GM19023 (cell line): ENCODE measurements around the gene SPECC1.
"Not testable (repeated sequence)": the region's sequence is repeated elsewhere in the genome, so short reads cannot be mapped to it uniquely, and the experiment has no call there.

ENCODE experiments used
- ATAC-seq: cut with Tn5 transposase; IDR thresholded peaks from one replicate; pipeline ENCODE4 v1.9.1; 2021; ENCODE audit warnings: mild to moderate bottlenecking, moderate library complexity; ENCODE audit not compliant: unreplicated experiment

SPECC1 gene

DNA sequence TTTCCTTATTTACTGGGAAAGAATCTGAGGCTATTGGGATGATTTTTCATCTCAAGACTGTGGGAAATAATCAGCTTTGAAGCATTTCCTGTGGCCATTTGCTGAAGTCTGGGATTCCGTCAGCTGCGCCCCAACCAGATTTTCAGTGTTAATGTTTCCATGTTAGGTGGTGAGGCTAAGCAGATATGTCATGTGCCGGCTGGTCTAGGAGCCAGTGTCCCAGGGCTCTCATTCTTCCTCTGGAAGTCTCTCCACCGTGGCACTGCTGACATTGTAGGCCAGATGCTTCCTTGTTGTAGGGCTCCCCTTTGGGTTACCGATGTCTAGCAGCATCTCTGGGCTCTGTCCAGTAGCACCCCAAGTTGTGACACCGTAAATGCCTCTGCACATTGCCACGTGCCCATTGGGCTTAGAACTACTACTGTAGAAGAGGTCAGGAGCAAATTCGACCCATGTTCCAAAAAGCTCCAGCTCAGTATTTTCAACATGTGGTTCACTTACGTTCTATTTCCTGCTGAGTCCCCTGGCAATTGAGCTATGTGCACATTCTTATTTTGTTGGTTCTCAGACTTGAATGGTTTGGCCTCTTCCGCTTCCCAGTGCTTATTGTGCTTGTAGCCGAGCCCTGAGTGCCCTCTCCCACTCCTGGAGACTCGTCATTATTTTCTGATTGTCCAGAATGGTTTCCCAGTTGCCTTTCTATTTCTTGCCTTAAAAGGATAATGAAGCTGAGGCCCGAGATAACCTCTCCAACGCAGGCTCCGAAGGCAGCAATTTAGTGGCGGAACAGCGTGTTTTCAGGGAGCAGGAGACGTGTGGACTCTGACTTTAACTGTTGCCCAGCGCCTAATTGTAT lies 82.2 kb downstream of the SPECC1 start:
- no peak for ATAC-seq

DNA sequence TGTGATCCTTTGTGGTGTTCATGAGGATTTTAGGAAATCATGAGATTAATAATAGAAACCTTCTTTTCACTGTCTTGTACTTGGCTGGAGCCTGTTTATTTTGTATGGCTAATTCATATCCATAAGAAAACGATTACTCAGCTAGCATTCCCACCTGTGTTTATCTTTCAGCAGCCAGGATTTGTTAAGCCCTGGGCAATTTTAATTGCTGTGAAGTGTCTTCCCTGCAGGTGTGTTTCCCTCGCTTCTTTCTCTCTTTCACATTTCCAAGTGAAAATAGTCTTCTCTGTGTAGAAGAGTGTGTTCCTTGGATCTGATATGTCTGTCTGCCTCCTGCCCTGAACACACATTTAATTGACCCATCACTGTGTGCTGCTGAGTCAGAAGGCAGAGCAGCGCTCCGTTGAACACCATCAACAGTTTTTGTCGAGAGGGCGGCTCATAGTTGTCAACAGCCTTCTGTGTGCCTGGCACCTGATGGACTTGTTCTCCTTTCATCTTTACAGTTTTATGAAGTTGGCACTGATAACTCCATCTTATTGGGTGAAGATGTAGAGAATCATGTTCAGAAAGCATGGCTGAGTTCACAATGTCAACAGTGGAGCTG lies 83.2 kb downstream of the SPECC1 start:
- no peak for ATAC-seq

DNA sequence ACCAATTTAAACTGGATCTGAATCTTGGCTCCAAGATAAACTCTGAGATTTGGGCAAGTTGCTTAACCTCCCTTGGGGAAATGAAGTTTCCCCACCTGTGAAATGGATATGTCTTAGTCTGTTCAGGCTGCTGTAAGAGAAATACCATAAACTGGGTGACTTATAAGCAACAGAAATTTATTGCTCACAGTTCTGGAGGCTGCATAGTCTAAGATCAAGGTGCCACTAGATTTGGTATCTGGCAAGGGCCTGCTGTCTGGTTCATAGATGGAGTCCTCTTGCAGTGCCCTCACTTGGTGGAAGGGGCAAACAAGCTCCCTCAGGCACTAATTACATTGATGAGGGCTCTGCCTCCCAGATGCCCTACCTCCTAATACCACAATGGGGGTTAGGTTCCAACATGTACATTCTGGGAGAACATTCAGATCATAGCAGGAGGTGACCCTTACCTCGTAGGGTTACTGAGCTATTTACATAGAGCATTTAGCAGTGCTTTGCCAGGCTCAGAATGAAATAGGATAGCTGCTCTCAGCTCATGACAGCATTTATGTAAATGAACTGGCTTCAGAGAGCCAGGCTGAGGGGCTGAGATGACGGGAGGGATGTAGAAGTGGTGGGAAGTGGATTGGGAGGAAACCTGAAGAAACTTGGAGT lies 83.9 kb downstream of the SPECC1 start:
- no peak for ATAC-seq

DNA sequence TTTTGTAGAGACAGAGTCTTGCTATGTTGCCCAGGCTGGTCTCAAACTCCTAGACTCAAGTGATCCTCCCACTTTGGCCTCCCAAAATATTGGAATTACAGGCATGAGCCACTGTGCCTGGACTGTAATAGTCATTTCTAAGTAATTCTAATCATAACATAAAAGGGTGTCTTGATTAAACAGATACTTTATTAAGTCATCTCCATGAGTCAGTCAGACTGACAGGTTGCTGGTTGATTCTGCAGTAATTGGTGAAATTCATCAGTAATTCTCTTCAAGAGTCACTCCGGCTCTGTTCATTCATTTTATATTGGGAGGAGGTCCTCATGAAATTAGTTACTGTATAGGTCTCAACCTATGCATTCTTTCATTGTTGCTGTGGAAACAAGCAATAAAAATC lies 85.6 kb downstream of the SPECC1 start:
- ATAC-seq, result no peak

DNA sequence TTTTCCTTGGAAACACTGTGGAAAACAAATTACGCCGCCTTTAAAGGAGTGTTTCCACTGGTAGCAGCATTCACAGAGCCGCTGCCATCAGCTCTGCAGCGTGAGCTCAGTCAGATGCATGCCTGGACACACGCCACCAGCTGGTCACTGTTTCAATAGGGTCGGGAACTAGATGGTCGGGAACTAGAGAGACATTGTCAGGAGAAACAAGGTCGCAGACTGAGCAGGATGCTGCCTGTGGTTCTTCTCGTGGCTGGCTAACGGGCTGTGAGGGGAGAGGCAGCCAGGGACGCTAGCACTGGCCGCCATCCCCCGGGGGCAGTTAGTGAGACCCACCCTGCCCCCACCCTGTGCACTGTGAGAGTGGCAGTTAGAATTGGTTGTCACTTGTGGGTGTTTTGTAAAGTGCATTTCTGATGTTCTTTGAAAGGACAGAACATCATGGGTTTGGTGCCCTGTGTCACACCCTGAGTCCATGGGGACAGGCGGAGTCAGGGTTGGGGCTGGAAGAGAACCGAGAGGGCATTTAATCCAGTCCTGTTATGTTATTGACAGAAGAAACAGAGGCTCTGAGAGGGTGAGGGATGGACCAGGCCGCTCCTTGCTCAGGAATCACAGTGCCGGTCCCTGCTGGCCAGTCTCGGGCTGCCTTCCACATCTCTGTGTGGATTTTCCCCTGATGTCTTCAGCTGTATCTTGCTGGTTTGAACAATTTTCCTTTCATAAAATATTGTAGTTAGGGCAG lies 86.3 kb downstream of the SPECC1 start:
- ATAC-seq, result no peak

DNA sequence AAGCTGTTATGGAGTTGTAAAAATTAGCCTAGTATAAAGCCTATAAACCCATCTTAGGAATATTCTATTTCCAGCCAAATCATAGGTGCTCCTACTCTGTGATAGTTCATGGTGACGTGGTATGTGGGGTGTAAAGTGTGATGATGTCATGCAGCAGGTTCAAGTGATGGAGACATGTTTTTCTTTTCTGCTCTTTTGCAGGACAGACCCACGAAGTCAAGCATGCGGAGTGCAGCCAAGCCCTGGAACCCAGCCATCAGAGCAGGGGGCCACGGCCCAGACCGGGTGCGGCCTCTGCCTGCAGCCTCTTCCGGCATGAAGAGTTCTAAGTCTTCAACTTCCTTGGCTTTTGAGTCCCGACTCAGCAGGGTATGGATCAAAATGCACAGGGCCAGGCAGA lies 87.3 kb downstream of the SPECC1 start:
- no peak for ATAC-seq

DNA sequence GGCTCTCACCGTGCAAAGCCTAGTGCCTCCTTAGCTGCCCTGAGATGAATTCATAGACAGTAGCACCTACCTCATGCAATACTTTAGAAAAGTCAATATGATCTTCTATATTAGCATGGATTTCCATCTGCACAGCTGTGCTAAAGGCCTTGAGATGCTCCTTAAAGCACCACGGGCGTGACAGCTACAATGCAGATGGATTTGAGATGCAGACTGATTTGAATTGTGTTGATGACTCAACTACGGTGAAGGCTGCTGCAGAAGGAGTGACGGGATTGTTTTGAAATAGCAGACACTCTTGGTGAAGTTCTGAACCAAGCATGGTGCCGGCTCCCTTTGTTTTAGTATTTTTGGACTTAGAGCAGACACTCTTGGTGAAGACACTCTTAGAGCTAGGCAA lies 88.2 kb downstream of the SPECC1 start:
- no peak for ATAC-seq

DNA sequence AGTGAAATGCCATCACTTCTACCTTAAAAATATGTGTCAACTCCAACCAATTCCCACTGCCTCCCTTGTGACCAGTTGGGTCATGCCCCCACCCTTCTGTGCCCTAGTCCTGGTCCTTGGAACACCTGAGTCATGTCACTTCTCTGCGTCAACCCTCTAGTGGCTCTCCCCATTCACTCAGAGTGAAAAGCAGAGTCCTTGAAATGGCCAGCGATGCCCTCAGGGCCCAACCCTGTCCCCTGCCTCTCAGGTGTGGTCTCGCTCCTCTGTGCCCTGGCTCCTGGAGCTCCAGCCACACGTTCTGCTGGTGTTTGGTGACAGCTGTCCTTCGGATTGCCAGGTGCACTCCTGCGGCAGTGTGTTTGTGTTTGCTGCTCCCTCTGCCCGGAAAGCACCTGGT lies 89.2 kb downstream of the SPECC1 start:
- ATAC-seq, result no peak

DNA sequence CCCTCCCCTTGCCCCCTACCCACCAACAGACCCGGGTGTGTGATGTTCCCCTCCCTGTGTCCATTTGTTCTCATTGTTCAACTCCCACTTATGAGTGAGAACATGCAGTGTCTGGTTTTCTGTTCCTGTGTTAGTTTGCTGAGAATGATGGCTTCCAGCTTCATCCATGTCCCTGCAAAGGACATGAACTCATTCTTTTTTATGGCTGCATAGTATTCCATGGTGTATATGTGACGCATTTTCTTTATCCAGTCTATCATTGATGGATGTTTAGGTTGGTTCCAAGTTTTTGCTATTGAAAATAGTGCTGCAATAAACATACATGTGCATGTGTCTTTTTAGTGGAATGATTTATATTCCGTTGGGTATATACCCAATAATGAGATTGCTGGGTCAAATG lies 91.6 kb downstream of the SPECC1 start:
- ATAC-seq, result not testable (repeated sequence)

DNA sequence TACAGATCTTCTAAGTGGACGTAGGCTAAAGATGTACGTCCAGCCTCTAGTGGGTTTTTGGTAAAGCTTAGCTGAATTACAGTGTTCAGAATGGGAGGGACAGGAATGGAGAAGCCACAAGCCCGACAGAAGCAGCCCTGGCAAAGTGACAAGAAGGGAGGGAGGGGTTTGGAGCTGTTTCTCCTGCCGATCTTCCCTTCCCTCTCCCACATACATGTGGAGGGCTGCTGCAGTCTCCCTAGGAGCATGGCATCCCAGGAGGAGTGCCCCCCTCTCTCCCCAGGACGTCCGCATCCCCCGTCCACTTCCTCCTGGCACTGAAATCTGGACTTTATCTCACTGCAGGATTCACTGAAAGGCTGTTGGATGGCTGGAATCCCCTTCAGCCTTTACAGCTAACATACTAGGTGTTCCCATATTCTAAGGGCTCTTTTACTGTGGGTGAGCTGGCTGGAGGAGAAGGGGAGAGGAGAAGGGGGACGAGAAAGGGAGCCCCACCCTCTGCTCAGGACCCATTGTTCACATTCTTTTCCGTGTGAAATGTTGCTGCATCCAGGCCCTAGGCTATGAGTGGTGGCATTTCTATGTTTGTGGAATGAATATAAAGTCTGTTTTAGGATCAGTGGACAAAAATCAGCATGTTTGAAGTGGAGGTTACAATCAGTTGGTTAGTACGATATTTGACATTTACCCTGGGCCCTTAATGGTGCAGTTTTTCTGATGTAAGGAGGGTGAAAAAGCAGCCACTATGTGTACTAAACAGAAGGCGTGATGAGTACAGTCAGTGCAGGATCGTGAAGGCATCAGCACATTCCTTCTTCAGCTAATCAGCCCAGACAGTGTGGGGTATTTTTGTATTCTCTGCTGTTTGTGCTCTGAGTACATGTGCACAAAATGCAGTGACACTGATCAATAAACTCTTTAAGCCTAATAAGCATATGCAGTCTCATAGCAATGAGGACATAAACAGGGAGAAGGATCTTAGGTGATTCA lies 94.6 kb downstream of the SPECC1 start:
- no peak for ATAC-seq

DNA sequence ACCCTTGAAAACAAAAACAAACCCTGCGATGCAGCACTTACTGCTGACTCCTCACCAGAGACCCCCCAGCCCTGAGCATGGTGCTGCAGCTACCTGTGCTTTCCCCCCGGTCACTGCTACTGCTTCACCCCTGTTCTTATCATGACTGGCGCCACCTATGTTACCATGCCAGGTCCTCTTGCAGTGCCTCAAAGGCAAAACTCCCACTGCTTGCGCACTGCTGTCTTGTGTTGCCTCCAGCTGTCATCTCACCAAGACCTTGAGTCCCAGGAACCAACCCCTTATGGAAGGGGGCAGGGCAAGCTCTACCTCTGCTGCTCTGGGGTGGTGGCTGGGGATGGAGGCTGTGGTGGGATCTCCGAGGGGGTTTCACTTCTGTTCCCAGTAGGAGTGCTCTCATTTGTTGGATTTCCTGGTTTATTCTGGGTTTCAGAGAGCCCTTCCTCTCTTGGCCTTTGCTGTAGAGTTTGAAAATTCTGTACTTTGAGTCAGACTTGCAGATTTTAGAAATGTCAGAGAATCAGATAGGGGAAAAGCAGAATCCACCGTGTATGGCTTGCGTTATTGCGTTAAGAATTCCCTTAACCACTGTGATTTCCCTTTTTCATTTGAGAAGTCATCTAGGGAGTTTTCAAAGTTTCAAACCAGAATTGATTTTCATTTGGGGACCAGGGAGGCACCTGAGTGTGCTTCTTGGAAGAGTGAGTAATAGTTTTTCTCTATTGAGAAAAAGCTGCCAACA lies 96.6 kb downstream of the SPECC1 start:
- no peak for ATAC-seq

DNA sequence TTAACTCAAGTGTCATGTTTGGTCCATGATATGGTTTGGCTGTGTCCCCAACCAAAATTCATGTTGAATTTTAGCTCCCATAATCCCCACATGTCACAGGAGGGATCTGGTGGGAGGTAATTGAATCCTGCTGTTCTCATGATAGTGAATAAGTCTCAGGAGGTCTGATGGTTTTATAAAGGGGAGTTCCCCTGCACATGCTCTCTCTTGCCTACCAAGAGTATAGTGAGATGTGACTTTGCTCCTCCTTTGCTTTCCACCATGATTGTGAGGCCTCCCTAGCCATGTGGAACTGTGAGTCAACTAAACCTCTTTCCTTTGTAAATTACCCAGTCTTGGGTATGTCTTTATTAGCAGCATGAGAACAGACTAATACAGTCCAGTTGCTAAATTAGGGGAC lies 97.3 kb downstream of the SPECC1 start:
- ATAC-seq, result not testable (repeated sequence)

DNA sequence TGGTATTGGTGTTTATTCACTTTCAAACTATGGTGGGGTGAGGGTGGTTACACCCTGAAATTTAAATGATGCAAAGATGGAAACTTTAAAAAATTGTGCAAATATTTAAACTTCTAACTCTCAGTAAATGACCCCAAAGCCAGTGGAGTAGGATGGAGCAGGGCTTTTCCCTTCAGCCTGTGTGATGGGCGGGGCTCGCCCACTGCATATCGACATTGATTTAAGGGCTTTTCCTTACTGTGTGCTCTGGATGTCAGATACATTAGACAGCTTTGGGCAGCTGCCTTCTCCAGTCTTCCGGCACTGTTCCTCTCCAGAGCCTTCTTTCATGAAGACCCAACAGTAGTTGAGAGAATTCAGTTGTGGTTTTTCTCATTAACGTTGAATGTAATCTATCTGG lies 99.9 kb downstream of the SPECC1 start:
- no peak for ATAC-seq

DNA sequence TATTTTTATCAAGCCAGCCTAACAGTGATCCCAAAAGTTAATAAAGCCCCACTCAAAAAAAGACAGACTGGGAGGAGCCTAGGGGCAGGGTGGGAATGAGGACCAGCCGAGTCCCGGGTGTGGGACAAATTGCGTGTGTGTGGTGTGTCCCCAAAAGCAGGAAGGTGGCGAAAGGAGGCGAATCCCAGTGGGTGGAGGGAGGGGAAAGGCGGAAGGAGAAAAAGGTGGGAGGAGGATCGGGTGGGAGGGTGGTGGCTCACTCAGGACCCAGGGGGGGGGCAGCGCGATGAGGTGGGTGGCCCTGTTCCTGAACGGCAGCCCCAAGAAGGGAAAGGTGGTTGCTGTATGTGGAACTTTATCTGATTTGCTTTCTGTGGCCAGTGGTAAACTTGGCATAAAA lies 102.4 kb downstream of the SPECC1 start:
- no peak for ATAC-seq

DNA sequence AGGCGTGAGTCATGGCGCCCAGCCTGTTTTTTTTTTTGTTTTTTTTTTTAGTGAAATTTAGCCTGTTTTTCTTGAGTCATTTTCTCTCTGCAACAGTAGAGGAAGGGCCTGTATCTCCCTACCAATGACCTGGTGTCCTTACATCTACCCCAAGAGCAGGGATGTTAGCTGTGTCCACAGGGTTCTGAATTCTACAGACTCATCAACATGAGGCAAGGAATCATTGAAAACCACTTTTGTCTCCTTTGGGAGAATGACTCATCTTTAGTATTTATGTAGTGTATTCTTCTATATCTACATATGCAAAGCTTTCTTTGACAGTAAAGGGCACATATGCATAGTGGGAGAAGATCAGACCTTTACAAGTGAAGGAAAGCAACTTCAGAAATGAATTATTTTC lies 105.3 kb downstream of the SPECC1 start:
- ATAC-seq, result no peak

DNA sequence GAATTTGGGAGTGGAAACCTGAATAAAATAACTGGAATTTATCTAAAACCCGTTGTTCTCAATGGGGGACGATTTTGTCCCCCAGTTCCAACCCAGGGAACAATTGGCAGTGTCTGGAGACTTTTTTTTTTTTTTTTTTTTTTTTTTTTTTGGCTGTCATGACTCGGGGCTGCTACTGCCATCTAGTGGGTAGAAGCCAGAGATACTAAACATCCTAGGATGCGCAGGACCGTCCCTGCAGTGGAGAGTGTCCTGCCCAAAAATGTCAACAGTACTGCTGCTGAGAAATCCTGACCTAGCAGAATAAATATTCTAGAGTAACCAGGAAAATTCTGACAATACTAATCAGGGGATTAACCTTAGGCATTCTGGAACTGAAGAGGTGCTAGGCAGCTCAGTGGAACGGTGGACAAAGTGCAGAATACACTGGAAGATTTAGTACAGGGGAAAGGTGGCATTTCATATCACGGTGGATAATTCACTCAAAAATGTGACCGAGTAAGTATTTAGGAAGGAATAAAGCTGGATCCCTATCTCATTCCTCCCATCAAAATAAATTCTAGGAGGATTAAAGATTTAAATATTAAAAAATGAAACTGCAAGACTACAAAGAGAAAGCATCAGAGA lies 107.6 kb downstream of the SPECC1 start:
- no peak for ATAC-seq

DNA sequence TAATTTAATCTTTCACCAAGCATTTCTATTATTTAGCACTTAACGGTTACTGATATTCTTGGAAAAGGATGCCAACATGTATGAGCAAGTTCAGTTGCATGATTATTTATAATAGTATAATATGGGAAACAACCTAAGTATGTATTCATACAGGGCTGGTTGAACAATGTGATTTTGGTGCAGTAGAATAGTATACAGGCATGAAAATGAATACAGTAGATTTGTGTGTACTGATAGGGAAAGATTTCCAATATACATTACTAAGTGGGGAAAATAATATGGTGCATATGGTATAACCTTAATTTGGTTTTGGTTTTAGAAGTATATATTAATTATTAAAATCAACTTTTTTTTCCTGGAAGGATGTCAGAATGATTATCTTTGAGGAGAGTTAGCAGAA lies 109.1 kb downstream of the SPECC1 start:
- no peak for ATAC-seq

DNA sequence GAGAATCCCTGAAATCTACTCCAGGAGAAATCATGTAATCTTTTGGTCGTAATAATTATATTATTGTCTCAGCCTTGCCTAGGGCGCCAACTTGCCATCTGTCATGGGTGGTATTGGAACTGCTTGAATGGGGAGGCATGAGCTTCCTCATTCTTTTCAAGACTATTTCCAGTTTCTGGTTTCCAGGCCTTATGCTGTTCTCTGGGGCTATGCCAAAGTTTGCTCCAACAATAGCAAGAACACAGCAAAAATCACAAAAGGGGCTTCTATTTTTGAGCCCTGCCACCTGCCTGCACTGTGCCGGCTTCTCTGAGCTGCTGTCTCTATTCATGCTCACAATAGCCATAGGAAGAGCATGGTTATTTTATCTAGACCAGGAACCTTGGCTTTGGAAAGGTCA lies 111.7 kb downstream of the SPECC1 start:
- ATAC-seq, result no peak
